IMR-90 (cell line): ENCODE measurements around the gene SPATA16. TPM values are rescaled to one million over a fixed set of nuclear protein-coding genes. Genes with fewer than 3 reads are reported as not detected.

Experiments used
- ATAC-seq: fragments of 200-7000 bp; cut with Tn5 transposase; 2 replicates; pipeline ENCODE4 v1.9.1; 2020; ENCODE audit warnings: low read depth, mild to moderate bottlenecking, moderate library complexity
- BruUV-seq: library from RNA; stranded (reverse); fragments of 400-500 nt; replicated peaks from 2 replicates; lab custom pipeline; 2021; lab: Mats Ljungman, UMichigan
- CTCF ChIA-PET: fragments of 300-600 bp; formaldehyde crosslinking; extraction: SDS; loops from one replicate; lab custom pipeline; 2021; ENCODE audit warnings: antibody characterized with exemption; lab: Yijun Ruan, JAX
- POLR2A ChIA-PET: fragments of 300-600 bp; sonication (Branson Sonifier 250); formaldehyde crosslinking; loops from one replicate; lab custom pipeline; 2022; ENCODE audit warnings: antibody characterized with exemption; ENCODE audit not compliant: unreplicated experiment; lab: Charles Lee
- DNase-seq: peaks from one replicate; pipeline ENCODE4 v3.0.0; 2013
- H2AFZ ChIP-seq: replicated peaks from 2 replicates; pipeline ENCODE3; 2013; ENCODE audit warnings: low read length, mild to moderate bottlenecking; ENCODE audit not compliant: poor library complexity
- H2AK5ac ChIP-seq: 2 replicates; pipeline ENCODE4 v1.6.1; 2013; ENCODE audit warnings: low read depth, low read length, inconsistent platforms
- H2AK9ac ChIP-seq: replicated peaks from 2 replicates; pipeline ENCODE3; 2013; ENCODE audit warnings: mild to moderate bottlenecking, low read depth, low read length, moderate library complexity; ENCODE audit not compliant: poor library complexity
- H2BK120ac ChIP-seq: 2 replicates; pipeline ENCODE4 v1.6.1; 2013; ENCODE audit warnings: low read depth, low read length, inconsistent platforms
- H2BK15ac ChIP-seq: 3 replicates; pipeline ENCODE4 v1.6.1; 2013; ENCODE audit warnings: low read depth, low read length, inconsistent platforms
- H2BK20ac ChIP-seq: 2 replicates; pipeline ENCODE4 v1.6.1; 2013; ENCODE audit warnings: low read depth, mild to moderate bottlenecking, inconsistent platforms, low read length, moderate library complexity
- H2BK5ac ChIP-seq: 2 replicates; pipeline ENCODE4 v1.6.1; 2013; ENCODE audit warnings: mild to moderate bottlenecking, low read depth, low read length, inconsistent platforms; ENCODE audit not compliant: poor library complexity, severe bottlenecking
- H3K14ac ChIP-seq: replicated peaks from 2 replicates; pipeline ENCODE4 v1.6.1; 2013; ENCODE audit warnings: low read depth, low read length, inconsistent platforms
- H3K18ac ChIP-seq: 2 replicates; pipeline ENCODE4 v1.6.1; 2013; ENCODE audit warnings: low read depth, low read length, control low read depth
- H3K23ac ChIP-seq: 2 replicates; pipeline ENCODE4 v1.6.1; 2013; ENCODE audit warnings: low read depth, low read length, inconsistent platforms
- H3K27ac ChIP-seq: 2 replicates; pipeline ENCODE4 v1.5.1; 2013; ENCODE audit warnings: mild to moderate bottlenecking, control low read depth, low read length; ENCODE audit not compliant: insufficient read depth
- H3K27me3 ChIP-seq: 2 replicates; pipeline ENCODE4 v1.6.1; 2013; ENCODE audit warnings: low read length; ENCODE audit not compliant: control insufficient read depth, insufficient read depth
- H3K36me3 ChIP-seq: 2 replicates; pipeline ENCODE4 v1.6.1; 2013; ENCODE audit warnings: low read length, mixed read lengths; ENCODE audit not compliant: control insufficient read depth, insufficient read depth
- H3K4ac ChIP-seq: 2 replicates; pipeline ENCODE4 v1.6.1; 2013; ENCODE audit warnings: low read depth, low read length, inconsistent platforms
- H3K4me1 ChIP-seq: 2 replicates; pipeline ENCODE4 v1.6.1; 2013; ENCODE audit warnings: low read length, mixed read lengths; ENCODE audit not compliant: control insufficient read depth, insufficient read depth
- H3K4me2 ChIP-seq: 2 replicates; pipeline ENCODE4 v1.6.1; 2013; ENCODE audit warnings: low read depth, mild to moderate bottlenecking, control low read depth, low read length, moderate library complexity
- H3K4me3 ChIP-seq: 2 replicates; pipeline ENCODE4 v1.5.1; 2013; ENCODE audit warnings: low read depth, mild to moderate bottlenecking, control low read depth, low read length, moderate library complexity; ENCODE audit not compliant: insufficient read depth
- H3K56ac ChIP-seq: 2 replicates; pipeline ENCODE4 v1.6.1; 2013; ENCODE audit warnings: low read length, inconsistent platforms; ENCODE audit not compliant: insufficient read depth; ENCODE audit errors: extremely low read depth
- H3K79me1 ChIP-seq, 2 experiments: 2 replicates each; pipeline ENCODE4 v1.6.1; 2013; ENCODE audit warnings: low read length in 2 of 2, inconsistent platforms in 1 of 2, low read depth in 1 of 2
- H3K9ac ChIP-seq: 2 replicates; pipeline ENCODE4 v1.6.1; 2013; ENCODE audit warnings: low read depth, low read length, control low read depth
- H3K9me1 ChIP-seq: 2 replicates; pipeline ENCODE4 v1.6.1; 2013; ENCODE audit warnings: low read length, inconsistent platforms; ENCODE audit not compliant: insufficient read depth
- H3K9me3 ChIP-seq: 2 replicates; pipeline ENCODE4 v1.6.1; 2013; ENCODE audit warnings: low read length; ENCODE audit not compliant: control insufficient read depth, insufficient read depth
- H4K20me1 ChIP-seq: 2 replicates; pipeline ENCODE4 v1.6.1; 2013; ENCODE audit warnings: low read length, inconsistent platforms; ENCODE audit not compliant: insufficient read depth
- H4K5ac ChIP-seq: 2 replicates; pipeline ENCODE4 v1.6.1; 2013; ENCODE audit warnings: mild to moderate bottlenecking, low read depth, low read length, control low read depth
- H4K8ac ChIP-seq, 2 experiments: 2 replicates each; pipeline ENCODE4 v1.6.1; 2013; ENCODE audit warnings: low read depth in 2 of 2, low read length in 2 of 2, control low read depth in 1 of 2, inconsistent platforms in 1 of 2
- H4K91ac ChIP-seq: 2 replicates; pipeline ENCODE4 v1.6.1; 2013; ENCODE audit warnings: low read depth, low read length, inconsistent platforms; ENCODE audit not compliant: insufficient read depth
- NFE2L2 ChIP-seq: fragments of 150-350 bp; IDR thresholded peaks from 2 replicates; pipeline ENCODE4 v1.6.1; 2016; ENCODE audit warnings: low read depth, mild to moderate bottlenecking, low read length
- POLR2A ChIP-seq: IDR thresholded peaks from 2 replicates; pipeline ENCODE4 v1.6.1; 2012; ENCODE audit warnings: mild to moderate bottlenecking, low read depth, low read length
- SMC3 ChIP-seq: fragments of 150-350 bp; IDR thresholded peaks from 2 replicates; pipeline ENCODE4 v1.6.1; 2016; ENCODE audit warnings: low read depth, mild to moderate bottlenecking, antibody characterized with exemption, low read length, moderate library complexity
- WGBS, 2 experiments: methylation state at CpG; one replicate each; pipeline versions ENCODE4 v1.1.5 to v1.1.7; 2013; ENCODE audit warnings: missing lambda C conversion rate in 2 of 2; ENCODE audit not compliant: insufficient read length in 1 of 2; ENCODE audit errors: extremely low coverage in 2 of 2; 5-methylcytosine and 5-hydroxymethylcytosine counted together
- dilution Hi-C: fragments of 300-500 bp; cut with HindIII; formaldehyde crosslinking; loops from one replicate; pipeline ENCODE4 v1.14.3; 2018; ENCODE audit warnings: low sequenced_read_pairs; ENCODE audit not compliant: unreplicated experiment
- in situ Hi-C: fragments of 300-500 bp; cut with MboI; formaldehyde crosslinking; loops from 3 replicates; pipeline ENCODE4 v1.14.3; 2019; ENCODE audit warnings: low sequenced_read_pairs, inconsistent platforms, mixed read lengths
- intact Hi-C: fragments of 100-400 bp; cut with micrococcal nuclease; formaldehyde crosslinking; loops from 2 replicates; pipeline ENCODE4 v1.10.0; 2022
- polyA plus RNA-seq, 3 experiments: library from polyadenylated mRNA; depleted of rRNA; stranded (reverse); fragments of >200 nt; gene quantifications; 2 replicates each; pipeline ENCODE4 v1.2.3, GENCODE V29; 2012; ENCODE audit warnings: low replicate concordance in 1 of 3
- total RNA-seq: library from RNA; depleted of rRNA; stranded (reverse); fragments of >200 nt; gene quantifications from 2 replicates; pipeline ENCODE4 v1.2.3, GENCODE V29; 2012
- TF ChIP-seq, protein P1 (sequence below): fragments of 150-350 bp; IDR thresholded peaks from 2 replicates; pipeline ENCODE4 v1.6.1; 2016; ENCODE audit warnings: low read depth, mild to moderate bottlenecking, low read length, moderate library complexity, borderline replicate concordance

The SPATA16 gene
- total and polyA plus RNA-seq, 2 of the 4 experiments (the other 2 are of a cell fraction) = not detected

DNA sequence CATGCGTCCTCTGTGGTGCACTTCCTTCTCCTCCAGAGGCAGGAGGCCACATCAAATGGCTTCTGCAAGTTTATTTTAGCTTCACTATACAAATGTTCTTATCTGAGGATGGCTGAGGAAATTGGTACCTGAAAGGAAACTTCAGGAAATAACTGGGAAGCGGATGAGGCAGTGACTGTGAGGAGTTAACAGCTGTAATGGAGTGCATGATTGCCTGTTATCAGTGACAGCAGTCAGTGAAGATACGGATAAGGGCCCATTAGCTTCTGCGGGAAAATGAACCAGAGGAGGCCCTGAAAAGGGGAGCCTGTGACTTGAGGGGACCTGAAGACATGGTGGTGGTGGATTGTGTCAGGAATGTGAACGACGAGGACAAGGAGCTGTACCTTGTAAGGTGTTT is 51.8 kb downstream of the SPATA16 start:
- Histone ChIP-seq H2BK120ac (no peak overlapping the region), H4K91ac (no peak overlapping the region), H3K4ac (no peak overlapping the region), H2BK5ac (no peak overlapping the region), H3K27me3 (no peaks in the 10 kb centered on the region), H3K4me2 (no peak overlapping the region), H3K4me3 (no peak overlapping the region), H3K4me1 (no peaks in the 10 kb centered on the region), H3K14ac (no peak overlapping the region), H3K9me3 (no peaks in the 10 kb centered on the region), H2BK20ac (no peak overlapping the region), H3K27ac (no peak overlapping the region), H3K9ac (no peak overlapping the region), H3K23ac (no peak overlapping the region), H3K9me1 (no peaks in the 10 kb centered on the region), H4K5ac (no peak overlapping the region), H2AK9ac (no peak overlapping the region), H4K20me1 (no peaks in the 10 kb centered on the region), H2AK5ac (no peak overlapping the region), H2BK15ac (no peak overlapping the region), H3K36me3 (no peaks in the 10 kb centered on the region), H3K56ac (no peak overlapping the region), H4K8ac (no peak overlapping the region), H2AFZ (no peak overlapping the region), H3K18ac (no peak overlapping the region), H3K79me1 (no peaks in the 10 kb centered on the region)
- dilution Hi-C loops (no loop called here), in situ Hi-C loops (no loop called here), intact Hi-C loops (no loop called here)
- no peak for DNase-seq
- TF ChIP-seq POLR2A (no peak), NFE2L2 (no peak), SMC3 (no peak)
- TF ChIP-seq, protein P1, sequence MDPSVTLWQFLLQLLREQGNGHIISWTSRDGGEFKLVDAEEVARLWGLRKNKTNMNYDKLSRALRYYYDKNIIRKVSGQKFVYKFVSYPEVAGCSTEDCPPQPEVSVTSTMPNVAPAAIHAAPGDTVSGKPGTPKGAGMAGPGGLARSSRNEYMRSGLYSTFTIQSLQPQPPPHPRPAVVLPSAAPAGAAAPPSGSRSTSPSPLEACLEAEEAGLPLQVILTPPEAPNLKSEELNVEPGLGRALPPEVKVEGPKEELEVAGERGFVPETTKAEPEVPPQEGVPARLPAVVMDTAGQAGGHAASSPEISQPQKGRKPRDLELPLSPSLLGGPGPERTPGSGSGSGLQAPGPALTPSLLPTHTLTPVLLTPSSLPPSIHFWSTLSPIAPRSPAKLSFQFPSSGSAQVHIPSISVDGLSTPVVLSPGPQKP = no peak
- 21% methylated on average over 5 of the region's 6 CpGs; no CpG with 5 or more reads in 1 of the 2 experiments for WGBS, 2 experiments
- ATAC-seq = no peak
- ChIA-PET POLR2A (no interaction called here), CTCF (no interaction called here)
- BruUV-seq = no TSS peak
